ENCODE results near the gene VTI1A. TPM values are rescaled to one million over a fixed set of nuclear protein-coding genes. Genes with fewer than 3 reads are reported as not detected.

Gene VTI1A
- polyA plus RNA-seq, 1 of the 3 experiments (the other 2 are of a cell fraction) = 8.3 TPM

GRCh38 chr10:112605063-112605462 is 158.0 kb downstream of the VTI1A start:
- Histone ChIP-seq H3K9me2 (no peaks in the 10 kb centered on the region), H3K9ac (no peak overlapping the region), H3K27me3 (ENCODE audit: insufficient read depth) (no peaks in the 10 kb centered on the region), H2AFZ (ENCODE audit: low read depth) (no peak overlapping the region), H3K4me1 (ENCODE audit: control insufficient read depth in 1 of 2, insufficient read depth in 2 of 2, low read depth in 1 of 2, low read length in 1 of 2) (no peaks in the 10 kb centered on the region; a peak in 1 of 4 replicates), H3K36me3 (replicated peaks in 1 of 2; ENCODE audit: control insufficient read depth in 1 of 2, insufficient read depth in 2 of 2, low read length in 1 of 2) (no peaks in the 10 kb centered on the region), H3K27ac (ENCODE audit: low read depth in 2 of 2, low read length in 1 of 2) (no peak overlapping the region), H3K79me2 (ENCODE audit: insufficient read depth) (no peaks in the 10 kb centered on the region), H3F3A (replicated peaks; ENCODE audit: insufficient read depth) (no peaks in the 10 kb centered on the region), H4K20me1 (ENCODE audit: insufficient read depth) (no peaks in the 10 kb centered on the region), H3K4me3 (ENCODE audit: low read depth in 2 of 2, low read length in 1 of 2) (no peak overlapping the region), H3K9me3 (no peaks in the 10 kb centered on the region), H3K4me2 (no peak overlapping the region)
- TF ChIP-seq RCOR1 (IDR thresholded peaks at IDR 0.05; ENCODE audit: low read length) (no peak), PBX3 (IDR thresholded peaks at IDR 0.05) (no peak), MAX (IDR thresholded peaks at IDR 0.05; ENCODE audit: low read depth) (no peak), USF1 (IDR thresholded peaks at IDR 0.05; ENCODE audit: borderline replicate concordance, low read depth) (no peak), ZBTB33 (IDR thresholded peaks at IDR 0.05; ENCODE audit: borderline replicate concordance, low read depth) (no peak), RAD21 (IDR thresholded peaks at IDR 0.05; ENCODE audit: low read length) (no peak), TEAD4 (IDR thresholded peaks at IDR 0.05; ENCODE audit: borderline replicate concordance, insufficient read depth) (no peak), CHD2 (IDR thresholded peaks at IDR 0.05; ENCODE audit: low read length, partially characterized antibody) (no peak), YY1 (IDR thresholded peaks at IDR 0.05; ENCODE audit: low read depth) (no peak), MXI1 (IDR thresholded peaks at IDR 0.05; ENCODE audit: low read depth, low read length) (no peak), RXRA (IDR thresholded peaks at IDR 0.05; ENCODE audit: borderline replicate concordance, low read depth) (no peak)
- DNase-seq = no peak
- CTCF ChIA-PET = no interaction called here
- WGBS (ENCODE audit: low lambda C conversion rate) = 91% methylated on average over 5 of the region's 5 CpGs
- POLR2A ChIA-PET = no interaction called here

GRCh38 chr10:112607506-112607905 is 160.5 kb downstream of the VTI1A start:
- H3F3A ChIP-seq (replicated peaks; ENCODE audit: insufficient read depth) = no peaks in the 10 kb centered on the region
- no peak overlapping the region for H3K27ac ChIP-seq (ENCODE audit: low read depth in 2 of 2, low read length in 1 of 2)
- no peaks in the 10 kb centered on the region for H4K20me1 ChIP-seq (ENCODE audit: insufficient read depth)
- no peaks in the 10 kb centered on the region for H3K9me3 ChIP-seq
- ChIA-PET POLR2A (no interaction called here), CTCF (no interaction called here)
- DNase-seq = no peak
- H3K9ac ChIP-seq = no peak overlapping the region
- H3K79me2 ChIP-seq (ENCODE audit: insufficient read depth) = no peaks in the 10 kb centered on the region
- no peaks in the 10 kb centered on the region for H3K4me1 ChIP-seq (ENCODE audit: control insufficient read depth in 1 of 2, insufficient read depth in 2 of 2, low read depth in 1 of 2, low read length in 1 of 2)
- no peaks in the 10 kb centered on the region for H3K27me3 ChIP-seq (ENCODE audit: insufficient read depth)
- H3K9me2 ChIP-seq = no peaks in the 10 kb centered on the region
- H3K36me3 ChIP-seq (replicated peaks in 1 of 2; ENCODE audit: control insufficient read depth in 1 of 2, insufficient read depth in 2 of 2, low read length in 1 of 2) = no peaks in the 10 kb centered on the region
- no peak overlapping the region for H3K4me3 ChIP-seq (ENCODE audit: low read depth in 2 of 2, low read length in 1 of 2)
- 79% methylated on average over 2 of the region's 2 CpGs for WGBS (ENCODE audit: low lambda C conversion rate)
- TF ChIP-seq YY1 (IDR thresholded peaks at IDR 0.05; ENCODE audit: low read depth) (no peak), USF2 (IDR thresholded peaks at IDR 0.05; ENCODE audit: borderline replicate concordance, low read depth, low read length) (no peak), GABPA (IDR thresholded peaks at IDR 0.05; ENCODE audit: low read depth) (no peak), CHD2 (IDR thresholded peaks at IDR 0.05; ENCODE audit: low read length, partially characterized antibody) (no peak), PBX3 (IDR thresholded peaks at IDR 0.05) (no peak), EZH2phosphoT487 (IDR thresholded peaks at IDR 0.05; ENCODE audit: borderline replicate concordance, low read depth) (no peak), ZBTB33 (IDR thresholded peaks at IDR 0.05; ENCODE audit: borderline replicate concordance, low read depth) (no peak), RCOR1 (IDR thresholded peaks at IDR 0.05; ENCODE audit: low read length) (no peak), FOXJ3 (CRISPR knock-in tag; IDR thresholded peaks at IDR 0.05) (no peak), JUND (IDR thresholded peaks at IDR 0.05) (no peak), MEF2A (IDR thresholded peaks at IDR 0.05; ENCODE audit: borderline replicate concordance, low read depth) (no peak)
- no peak overlapping the region for H3K4me2 ChIP-seq
- no peak overlapping the region for H2AFZ ChIP-seq (ENCODE audit: low read depth)
